ENCODE data around the gene PPM1A.

DNA sequence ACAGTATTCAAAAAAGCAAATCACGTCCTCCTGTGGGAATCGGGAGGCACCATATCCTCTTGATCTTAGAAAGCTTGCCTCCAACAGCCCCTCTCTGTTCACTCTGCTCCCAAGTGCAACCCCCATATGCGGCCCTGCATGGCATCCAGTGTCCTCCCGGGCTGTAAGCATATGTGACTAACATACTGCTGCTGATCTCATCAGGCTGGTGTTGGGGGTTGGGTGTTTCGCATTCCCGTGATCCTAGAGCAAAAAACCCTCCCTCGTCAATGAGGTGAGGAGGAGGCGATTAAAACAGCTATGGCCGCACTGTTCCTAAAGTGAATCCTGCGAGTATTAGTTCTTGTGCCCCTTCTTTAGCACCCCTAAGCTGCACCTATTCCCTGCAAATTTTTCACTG is 28.1 kb upstream of the PPM1A start:
- TF ChIP-seq CTCF (IDR thresholded peaks at IDR 0.05; ENCODE audit: low read depth, low read length), result no peak
- no peak for TF ChIP-seq POLR2A (IDR thresholded peaks at IDR 0.05; ENCODE audit: extremely low read depth, insufficient read length)

Data from NB4 (cell line).